HEK293T (cell line): ENCODE data around the gene MBNL2.

Experiments used
- FOXK2 ChIP-seq: fragments of 450-650 bp; IDR thresholded peaks from 2 replicates; pipeline ENCODE4 v1.6.1; 2016; ENCODE audit warnings: mild to moderate bottlenecking
- TARDBP ChIP-seq: fragments of 450-650 bp; IDR thresholded peaks from 2 replicates; pipeline ENCODE4 v1.6.1; 2016

DNA sequence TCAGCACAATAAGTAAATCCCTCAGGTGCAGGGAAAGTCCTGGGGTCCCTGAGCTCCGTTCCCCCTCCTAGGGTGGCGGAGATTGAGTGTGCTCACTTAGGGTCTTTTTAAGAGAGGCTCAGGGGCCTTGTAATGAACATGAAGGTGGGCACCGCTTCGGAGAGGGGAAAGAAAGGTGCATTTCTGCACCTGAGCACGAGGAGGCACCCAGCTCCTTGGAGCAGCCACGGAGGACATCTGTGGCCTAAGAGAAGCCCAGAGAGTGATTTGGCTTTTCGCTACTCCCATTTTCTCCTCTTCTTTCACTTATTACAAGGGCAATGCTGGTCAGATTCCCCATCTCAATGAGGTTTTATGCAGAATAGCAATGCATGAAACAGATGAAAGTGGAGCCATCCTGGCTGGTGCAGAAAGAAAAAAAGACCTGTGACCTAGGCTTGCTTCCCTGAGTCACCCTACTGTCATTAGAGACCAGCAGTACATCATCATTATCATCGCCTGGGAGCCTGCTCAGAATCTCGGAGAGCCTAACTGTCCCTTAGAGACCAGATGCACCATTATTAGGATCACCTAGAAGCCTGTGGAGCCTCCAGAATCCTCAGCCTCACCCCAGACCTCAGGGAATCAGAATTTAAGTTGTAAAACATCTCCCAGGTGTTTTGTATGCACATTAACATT, 125.3 kb downstream of the MBNL2 start:
- no peak for TF ChIP-seq FOXK2
- no peak for TF ChIP-seq TARDBP
